HG02870 (cell line): ENCODE measurements around the gene NDUFS8.

Experiments used
- ATAC-seq: cut with Tn5 transposase; IDR thresholded peaks from one replicate; pipeline ENCODE4 v1.9.1; 2021; ENCODE audit warnings: mild to moderate bottlenecking, moderate library complexity; ENCODE audit not compliant: unreplicated experiment

The NDUFS8 gene

DNA sequence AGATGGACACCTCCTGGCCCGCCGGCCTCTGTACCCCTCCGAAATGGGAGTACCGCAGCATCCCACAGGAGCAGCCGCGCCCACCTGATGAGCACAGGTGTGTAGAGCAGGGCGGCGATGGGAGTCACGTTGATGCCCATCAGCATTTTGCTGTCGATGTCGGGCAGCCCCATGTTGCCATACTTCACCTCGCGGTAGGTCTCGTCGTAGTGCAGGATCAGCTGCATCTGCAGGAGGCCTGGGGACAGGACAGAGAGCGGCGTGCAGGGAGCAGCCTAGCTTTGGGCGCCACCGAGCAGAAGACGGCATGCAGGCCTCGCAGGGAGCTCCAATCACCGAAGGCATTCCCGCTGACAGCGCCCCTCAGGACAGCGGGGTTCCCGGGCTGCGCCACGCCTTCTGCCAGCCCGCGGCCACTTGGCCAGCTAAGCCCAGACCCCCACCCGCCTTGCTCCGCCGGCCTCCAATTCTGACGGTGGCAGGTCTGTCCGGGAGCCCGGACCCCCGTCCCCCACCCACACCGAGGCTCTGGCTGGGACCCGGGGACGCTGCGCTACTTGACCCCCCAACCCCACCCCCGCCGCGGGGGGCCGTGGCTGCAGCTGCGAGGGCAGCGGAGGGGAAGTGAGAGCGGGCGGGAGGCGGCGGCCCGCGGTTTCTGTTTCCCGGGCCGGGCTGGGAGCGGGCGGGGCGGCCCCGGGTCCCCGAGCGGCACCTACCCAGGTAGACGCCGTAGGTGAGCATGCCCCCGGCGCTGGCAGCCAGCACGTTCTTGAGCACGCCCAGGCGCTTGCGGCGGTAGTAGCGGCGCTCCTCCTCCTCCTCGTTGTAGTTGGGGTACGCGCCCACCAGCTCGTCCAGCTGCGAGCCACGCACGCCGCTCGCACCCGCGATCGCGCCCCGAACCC, 27.3 kb upstream of the NDUFS8 start:
- ATAC-seq, result peak; percentile 34

DNA sequence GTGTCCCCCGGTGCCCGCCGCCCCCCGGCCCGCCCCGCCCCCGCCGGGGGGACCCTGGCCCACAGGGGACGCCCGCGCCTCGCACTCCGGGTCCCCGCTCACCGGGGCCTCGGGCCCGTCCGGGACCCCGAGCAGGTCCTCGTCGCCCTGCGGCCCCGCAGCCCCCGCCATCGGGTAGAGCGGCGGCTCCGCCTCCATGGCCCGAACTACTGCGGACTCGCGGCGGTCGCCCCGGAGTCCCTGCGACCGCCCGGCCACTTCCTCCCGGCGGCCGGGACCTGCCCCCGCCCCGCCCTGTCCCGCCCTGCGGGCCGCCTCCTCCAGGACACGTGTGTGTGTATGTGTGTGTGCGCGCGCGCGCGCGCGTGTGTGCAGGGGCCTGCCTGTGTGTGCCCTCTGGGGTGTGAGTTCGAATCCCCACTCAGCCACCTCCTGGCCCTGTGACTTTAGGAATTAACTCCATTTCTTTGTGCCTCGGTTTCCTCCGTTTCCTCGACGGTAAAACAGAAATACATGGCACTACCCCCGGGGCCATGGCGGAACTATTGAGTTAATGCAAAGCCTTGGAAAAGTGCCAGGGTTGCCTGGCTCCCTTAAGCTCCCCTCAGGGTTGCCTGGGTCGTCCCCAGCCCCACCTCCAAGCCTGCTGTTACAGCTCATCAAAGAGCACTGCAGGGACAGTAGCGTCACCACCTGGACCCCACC, 26.5 kb upstream of the NDUFS8 start, which contains the start of gene UNC93B1:
UNC93B1 (minus strand) TSS at position 252 of the 705 bp plus-strand sequence; CDS start at position 198, 54 bp downstream.
- peak; percentile 41 for ATAC-seq

DNA sequence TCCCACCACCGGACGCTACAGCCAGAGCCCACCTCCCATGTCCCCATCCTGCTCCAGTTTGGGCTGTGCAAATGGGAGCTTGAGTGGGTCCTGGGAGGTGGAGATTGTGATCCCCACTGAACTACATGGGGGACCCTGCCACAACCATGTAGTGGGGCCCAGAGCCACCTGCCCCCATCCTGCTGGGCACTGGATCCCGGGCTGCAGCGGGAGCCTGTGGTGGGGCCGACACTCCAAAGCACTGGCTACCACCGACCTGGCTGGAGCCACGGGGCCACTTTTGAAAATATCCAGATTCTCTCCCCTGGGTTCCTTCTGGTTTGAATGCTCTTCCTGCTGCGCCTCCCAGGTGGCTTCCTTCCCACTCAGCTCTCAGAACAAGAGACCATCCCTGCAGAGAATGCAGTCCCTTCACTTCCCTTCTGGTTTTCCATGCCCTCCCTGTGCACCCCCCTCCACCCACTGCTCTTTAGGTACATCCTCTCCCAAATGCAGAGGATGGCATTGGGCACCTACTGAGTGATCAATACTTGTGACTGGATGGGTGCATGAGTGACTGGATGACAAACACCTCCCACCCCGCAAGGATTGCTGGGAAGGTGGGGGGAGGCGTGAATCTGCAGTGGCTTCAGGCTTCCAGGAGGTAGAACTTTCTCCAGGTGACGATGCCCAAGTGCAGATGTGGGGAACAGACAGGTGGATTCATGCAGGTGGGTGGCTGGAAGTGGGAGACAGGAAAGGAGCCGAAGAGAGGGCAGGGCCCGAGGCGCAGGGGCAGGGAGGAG, 25.7 kb upstream of the NDUFS8 start:
- no peak for ATAC-seq

DNA sequence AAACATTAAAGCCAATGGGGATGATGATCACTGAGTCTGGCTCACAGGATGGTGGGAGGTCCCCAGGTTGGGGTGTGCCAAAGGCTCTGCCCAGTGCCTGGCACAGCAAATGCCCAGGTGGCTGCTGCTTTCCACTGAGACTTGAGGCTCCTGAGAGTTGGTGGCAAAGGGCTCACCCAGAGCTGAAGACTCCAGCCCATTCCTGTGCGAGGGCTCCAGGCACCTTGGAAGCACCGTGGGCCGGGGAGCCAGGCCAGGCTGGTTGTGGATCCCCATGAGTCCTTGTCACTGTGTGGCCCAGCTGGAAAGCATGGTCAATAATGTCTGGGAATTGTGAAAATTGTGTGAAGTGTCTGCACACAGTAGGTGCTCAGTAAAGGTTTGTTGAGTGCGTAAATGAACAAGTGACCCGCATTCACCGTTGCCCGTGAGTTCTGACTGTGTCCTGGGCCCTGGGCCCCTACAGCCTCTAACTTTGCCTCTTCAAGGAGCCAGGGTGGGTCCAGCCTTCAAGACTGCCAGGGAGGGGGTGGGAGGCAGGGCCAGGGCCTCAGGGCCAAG, 23.8 kb upstream of the NDUFS8 start:
- ATAC-seq, result no peak

DNA sequence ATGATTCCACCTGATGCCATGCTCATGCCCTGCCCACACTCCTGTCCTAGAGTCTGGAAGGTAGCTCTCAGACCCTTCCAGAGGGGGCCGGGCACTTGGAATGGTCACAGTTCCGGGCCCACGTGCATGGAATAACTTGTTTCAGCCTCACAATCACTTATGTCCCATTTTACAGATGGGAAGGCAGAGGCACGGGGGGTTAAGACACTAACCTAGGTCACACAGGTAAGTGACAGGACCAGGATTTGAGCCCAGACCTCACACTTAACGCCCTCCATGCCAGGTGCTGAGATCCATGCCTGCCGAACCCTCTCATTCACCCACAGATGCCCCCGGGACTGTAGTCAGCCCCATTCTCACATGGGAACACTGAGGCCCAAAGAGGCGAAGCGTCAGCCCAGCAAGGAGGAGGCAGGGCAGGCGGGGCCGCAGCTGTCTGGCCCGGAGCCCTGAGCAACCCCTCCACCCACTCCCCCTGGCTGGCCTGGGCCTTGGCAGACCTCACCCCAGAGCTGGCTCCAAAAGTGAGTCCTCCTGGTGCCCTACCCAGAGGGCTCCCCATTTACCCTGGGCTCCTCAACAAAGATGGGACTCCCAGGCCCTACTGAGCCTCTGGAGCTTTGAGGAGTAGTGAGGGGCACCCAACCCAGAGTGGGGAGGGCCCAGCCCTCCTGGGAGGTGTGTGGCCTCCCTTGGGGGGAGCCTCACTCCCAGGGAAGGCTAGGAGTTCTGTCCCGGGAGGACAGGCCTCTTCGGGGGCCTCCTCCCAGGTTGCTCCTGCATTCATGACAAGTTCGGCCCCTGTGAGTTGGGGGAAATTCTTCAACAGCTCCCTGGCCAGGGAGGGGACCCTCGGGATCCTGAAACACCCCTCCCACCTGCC, 22.7 kb upstream of the NDUFS8 start:
- ATAC-seq, result no peak

DNA sequence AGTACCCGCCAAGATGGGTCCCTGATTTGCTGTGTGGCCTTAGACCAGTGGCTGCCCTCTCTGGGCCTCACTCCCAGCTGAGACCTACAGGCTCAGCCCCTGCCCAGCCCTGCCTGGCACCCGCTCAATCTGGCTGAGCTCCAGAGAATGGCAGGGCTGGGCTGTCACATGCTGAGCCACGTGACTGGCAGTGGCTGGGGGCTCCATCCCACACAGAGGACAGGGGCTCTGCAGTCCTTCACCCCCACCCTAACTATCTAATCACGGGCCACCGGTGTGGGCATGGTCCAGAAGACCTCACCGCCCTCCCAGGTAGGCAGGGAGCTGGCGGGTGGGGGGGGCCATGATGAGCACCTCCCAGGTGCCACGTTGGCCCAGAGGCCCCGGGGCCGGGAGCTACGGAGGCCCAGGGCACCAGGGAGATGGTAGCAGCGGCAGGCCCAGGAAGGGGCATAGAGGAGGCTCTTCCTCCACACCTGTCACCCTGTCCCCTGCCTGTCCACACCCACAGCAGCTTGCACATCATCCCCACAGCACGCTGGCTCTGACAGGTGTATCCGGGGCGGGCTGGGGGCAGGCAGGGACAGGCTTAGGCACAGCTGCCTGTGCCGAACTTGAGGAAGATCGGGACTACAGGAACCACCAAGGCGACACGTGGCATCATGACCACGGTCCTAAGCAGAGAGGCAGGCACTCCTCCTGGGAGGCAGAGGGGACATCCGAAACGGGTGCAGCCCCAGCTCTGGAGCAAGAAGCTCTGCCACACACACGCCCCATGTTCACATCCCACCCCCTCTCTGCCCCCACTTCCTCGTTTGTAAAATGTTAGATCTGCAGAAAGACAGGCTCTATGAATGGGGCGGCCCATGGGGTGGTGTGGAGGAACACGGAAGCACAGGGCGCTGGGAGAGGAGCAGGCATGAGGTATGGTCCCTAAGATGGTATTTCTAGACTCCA, 21.8 kb upstream of the NDUFS8 start:
- no peak for ATAC-seq

DNA sequence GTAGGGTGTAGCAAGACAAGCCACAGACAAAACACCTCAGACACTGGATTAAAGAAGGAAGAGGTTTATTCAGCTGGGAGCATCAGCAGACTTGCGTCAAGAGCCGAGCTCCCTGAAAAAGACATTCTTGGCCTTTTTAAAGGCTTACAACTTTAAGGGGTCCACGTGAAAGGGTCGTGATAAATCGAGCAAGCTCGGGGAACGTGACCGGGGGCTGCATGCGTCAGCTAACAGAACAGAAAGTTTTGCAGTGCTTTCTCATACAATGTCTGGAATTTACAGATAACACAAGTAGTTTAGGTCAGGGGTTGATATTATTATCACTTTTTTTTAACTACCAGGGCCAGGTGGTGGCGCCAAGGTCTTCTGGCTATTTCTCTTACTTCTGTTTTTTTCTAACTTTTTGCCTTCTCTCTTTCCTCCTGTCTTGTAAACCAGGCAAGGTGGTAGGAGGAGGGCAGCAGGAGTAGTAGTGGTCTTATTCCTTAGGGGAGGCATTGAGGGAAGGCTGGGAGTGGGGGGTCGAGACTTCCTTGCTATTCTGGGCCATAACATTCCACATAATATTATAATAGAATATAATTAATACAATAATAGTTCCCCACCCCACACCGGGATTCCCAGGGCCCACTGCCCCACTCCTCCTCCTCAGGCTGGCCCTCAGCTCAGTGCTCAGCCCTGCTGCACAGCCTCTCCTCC, 20.9 kb upstream of the NDUFS8 start:
- ATAC-seq, result no peak

DNA sequence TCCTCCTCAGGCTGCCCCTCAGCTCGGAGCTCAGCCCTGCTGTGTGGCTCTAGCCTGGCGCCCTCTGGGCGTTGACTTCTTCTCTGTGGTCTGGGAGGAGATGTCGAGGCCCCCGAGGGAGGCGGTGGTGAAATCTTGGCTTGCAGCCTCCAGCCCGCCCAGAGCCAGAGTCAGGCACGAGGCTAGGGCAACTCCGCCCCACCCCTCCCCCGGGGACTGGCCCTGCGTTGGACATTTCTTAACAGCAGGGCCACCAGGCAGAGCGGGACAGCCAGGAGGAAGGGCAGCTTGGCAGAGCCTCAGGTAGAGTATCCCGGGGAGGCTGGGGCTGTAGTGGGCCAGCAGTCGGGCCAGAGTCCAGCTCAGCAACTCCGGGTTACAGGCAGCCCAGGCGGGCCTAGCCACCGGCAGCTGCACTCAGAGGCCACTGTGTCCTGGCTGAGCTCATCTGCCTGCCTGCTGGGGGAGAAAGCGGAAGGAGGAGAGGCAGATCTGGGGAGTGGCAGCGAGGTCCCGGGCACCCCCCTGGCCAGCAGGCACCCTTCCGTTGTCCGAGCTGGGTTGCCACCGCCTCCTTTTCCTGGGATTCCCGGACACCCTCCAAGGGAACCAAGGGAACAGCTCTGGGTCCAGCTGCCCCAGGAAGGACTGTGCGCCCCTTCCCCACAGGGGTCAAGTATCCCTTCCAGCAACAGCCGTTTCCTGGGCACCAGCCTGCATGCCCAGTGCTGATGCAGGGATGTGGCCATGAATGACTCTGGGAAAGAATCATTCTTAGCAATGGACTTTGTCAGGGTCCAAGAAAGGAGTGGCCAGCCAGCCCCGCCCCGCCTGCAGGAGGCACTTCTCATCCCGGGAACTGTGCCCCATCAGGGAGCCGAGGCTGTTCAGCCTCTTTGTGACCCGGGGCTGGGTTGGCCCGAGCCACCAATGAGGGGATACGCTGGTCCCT, 20.1 kb upstream of the NDUFS8 start, which contains the start of gene ALDH3B1:
ALDH3B1 (plus strand) TSS at position 238 of the 952 bp plus-strand sequence. CDS start 4,971 bp downstream, outside the sequence.
- ATAC-seq, result no peak

DNA sequence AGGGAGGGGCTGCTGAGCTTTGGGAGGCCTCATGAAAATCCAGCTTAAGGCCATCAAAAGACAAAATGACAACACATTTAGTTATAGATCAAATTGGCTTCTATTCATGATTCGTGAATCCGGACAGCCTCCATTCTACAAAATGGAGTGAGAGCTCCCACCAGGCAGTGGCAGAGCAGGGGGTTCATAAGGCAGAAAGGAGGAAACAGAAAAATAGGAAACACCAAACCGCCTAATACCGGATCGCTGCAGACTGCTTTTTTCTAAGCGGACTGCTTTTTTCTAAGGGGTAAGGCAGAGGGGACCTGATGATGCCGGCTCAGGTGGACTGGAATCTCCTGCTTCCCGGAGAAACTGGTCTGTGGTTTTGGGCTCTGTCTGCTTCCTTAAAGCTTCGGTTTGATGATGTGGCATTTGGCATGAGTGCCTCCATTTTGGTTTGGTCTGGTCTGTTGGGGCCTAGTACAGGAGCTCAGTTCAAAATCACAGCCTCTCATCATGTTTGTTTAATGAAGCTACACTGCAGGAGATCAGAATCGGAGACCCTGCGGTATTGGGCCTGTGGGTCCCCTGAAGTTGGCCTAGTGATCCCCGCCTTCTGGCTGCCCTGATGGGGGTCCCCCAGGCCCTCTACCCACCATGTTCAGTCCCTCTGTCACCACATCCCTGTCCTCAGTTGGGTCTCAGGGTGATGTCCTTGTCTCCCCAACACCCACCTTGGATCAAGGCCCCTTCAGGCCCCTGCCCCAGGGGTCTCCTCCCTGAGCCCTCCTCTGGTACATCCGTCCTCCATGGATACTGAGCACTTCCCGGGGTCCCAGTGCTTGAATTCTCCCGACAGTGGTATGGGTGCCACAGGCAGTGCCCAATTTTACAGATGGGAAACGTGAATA, 19.2 kb upstream of the NDUFS8 start:
- ATAC-seq, result no peak

DNA sequence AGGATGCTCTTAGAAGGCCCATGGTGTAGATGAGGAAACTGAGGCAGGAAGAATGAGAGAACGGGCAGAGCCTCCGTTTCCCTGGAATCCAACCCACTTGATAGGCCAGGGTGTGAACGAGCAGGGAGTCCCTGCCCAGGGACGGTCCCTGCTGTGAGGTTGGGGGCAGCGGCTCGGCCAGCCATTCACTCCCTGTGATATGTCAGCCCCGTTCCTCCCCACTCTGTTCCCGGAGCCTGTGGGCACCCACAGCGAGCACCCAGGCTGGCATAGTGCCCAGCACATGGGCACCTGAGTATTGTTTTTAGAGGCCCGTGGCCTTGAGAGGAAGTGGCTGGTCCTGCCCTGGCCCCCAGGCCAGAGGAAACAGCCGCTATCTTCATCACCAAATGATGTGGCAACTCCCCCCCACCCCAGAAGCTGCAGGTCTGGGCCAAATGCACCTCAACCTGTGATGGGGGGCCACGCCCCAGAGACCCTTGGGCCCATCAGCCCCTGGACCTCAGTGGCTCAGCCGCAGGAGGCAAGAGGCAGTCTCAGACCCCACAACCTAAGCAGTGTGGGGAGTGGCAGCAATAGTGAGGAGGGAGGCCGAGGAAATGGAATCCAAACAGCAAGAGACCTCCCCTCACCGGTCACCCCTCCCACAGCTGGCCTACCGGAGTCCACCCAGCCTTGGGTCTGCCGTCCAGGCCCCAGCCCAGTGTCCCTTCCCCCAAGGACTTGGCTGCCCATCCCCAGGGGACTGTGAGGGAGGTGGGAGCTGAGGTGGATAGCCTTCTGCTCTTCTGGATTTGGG, 18.2 kb upstream of the NDUFS8 start:
- no peak for ATAC-seq

DNA sequence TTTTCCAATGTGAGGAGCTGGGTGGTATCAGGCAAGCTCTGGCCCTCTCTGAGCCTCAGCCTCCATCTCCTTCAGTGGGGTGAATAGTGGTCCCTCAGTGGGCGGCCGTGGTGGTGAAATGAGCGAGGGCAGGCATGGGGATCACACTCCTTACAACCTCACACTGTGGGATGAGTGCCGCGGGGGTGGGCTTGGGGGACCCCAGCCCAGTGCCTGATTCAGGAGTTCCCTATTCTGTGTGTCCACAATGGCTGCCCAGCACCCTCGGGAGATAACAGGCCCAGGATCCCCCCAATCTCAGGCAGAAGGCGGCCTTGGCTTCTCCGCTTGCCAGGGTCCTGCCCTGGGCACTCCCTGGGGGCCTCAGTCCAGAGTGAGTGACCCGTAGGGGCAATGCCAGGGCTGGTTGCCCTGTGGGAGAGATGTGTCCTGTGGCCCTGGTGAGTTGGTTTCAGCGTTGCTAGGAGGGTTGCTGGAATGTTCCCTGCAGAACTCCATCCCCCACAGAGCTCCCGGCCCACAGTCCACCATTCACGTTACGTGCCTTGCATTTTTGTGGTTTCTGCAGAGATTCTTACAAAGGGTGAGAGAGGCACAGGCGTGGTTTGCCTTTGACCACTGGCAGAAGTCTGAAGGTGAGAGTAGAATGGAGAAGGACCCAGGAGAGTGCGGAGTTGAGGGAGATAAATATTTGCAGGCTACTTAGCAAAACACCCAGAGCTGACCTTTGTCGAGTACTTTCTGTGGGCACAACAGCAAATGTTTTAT, 17.5 kb upstream of the NDUFS8 start:
- no peak for ATAC-seq

DNA sequence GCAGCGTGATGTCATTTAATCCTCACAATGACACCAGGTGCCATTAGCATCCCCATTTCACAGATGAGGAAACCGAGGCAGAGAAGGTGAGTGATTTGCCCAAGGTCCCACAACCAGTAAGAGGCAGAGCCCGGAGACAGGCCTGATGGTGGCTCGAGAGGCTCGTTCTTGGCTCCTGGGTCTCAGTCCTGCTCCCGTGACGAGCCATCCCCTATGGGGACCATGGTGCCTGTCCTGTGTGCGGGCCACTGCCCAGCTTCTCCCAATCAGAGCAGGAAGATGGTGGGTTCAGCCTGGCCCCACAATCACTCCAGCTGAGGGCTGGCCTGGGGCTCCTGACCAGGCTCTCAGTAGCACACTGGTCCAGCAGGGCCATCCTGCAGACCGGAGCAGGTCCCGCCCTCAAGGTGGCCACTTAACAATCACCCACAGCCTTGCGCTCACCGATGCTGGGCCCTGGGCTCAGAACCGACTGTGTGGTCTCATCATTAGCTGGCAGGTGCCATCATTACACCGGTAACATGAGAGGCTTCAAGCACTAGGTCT, 16.8 kb upstream of the NDUFS8 start:
- no peak for ATAC-seq

DNA sequence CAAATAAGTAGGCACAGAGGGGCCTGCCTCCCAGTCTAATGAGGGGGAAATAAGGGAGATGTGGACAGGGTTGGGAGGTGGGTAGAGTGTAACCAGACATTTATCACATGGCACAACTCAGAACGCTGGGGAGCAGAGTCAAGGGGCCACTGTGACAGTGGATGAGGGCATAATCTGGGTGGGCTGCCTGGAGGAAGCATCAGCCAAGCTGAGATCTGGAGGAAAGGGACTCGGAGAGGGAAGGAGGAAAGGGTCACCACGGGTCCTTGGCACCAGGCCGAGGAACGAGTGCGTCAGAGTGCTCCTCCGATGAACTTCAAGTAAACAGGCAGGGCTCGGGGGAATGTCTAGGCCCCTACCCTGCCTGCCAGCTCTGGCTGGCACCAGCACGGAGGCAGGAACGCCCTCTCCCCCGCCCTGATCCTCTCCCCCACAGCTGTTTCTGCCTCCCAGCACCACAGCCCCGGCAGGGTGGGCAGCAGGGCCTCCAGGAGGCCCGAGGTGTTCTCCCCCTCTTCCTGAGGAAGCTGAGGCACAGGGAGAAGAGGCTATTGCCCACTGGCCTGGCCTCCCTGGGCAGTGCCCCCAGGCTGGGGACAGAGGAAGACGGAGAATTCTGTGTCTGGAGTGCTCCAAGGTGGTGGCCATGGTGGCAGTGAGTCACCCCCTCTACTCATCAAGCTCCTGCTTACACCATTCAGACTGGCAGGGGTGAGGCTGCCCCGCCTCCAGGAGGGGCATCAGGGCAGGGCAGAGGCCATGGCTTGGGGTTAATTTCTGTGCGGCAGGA, 16.1 kb upstream of the NDUFS8 start:
- no peak for ATAC-seq
